Tibial nerve (tissue), 4 donors: ENCODE data around the gene TOX2. TPM values are rescaled to one million over a fixed set of nuclear protein-coding genes. Genes with fewer than 3 reads are reported as not detected.

Source experiments
- DNase-seq, 2 donors: peaks; one replicate each; pipeline ENCODE4 v3.0.0-alpha.2; 2019; ENCODE audit warnings: low spot score in 2 of 2
- H3K27ac ChIP-seq, 4 donors: fragments of 200-600 bp; sonication (generic) in 3 of 4; one replicate each; pipeline ENCODE4 v1.5.1; 2017 to 2019; ENCODE audit warnings: mild to moderate bottlenecking in 1 of 4
- H3K27me3 ChIP-seq, 2 donors: fragments of 200-600 bp; sonication (generic) in 1 of 2; one replicate each; pipeline versions ENCODE4 v1.5.1 to v1.6.0; 2017 to 2019
- H3K36me3 ChIP-seq, 3 donors: fragments of 200-600 bp; sonication (generic); one replicate each; pipeline ENCODE4 v1.5.1; 2018 to 2019
- H3K4me1 ChIP-seq, 4 donors: fragments of 200-600 bp; sonication (generic) in 3 of 4; one replicate each; pipeline ENCODE4 v1.5.1; 2017 to 2019
- H3K4me3 ChIP-seq, 4 donors: fragments of 200-600 bp; sonication (generic) in 3 of 4; one replicate each; pipeline ENCODE4 v1.5.1; 2017 to 2019; ENCODE audit warnings: mild to moderate bottlenecking in 1 of 4, moderate library complexity in 1 of 4
- H3K9me3 ChIP-seq, 4 donors: fragments of 200-600 bp; sonication (generic) in 3 of 4; one replicate each; pipeline ENCODE4 v1.5.1; 2017 to 2019
- EP300 ChIP-seq, 2 donors: sonication (generic); formaldehyde crosslinking; IDR thresholded peaks; one replicate each; pipeline ENCODE4 v1.6.1; 2017; ENCODE audit warnings: antibody characterized with exemption in 2 of 2, mild to moderate bottlenecking in 1 of 2
- POLR2A ChIP-seq, 2 donors: fragments of 450-650 bp; IDR thresholded peaks; one replicate each; pipeline ENCODE4 v1.6.1; 2017; ENCODE audit warnings: antibody characterized with exemption in 2 of 2, mild to moderate bottlenecking in 2 of 2, moderate library complexity in 2 of 2
- WGBS, 2 donors: methylation state at CpG; one replicate each; pipeline ENCODE4 v1.1.5; 2018; 5-methylcytosine and 5-hydroxymethylcytosine counted together
- total RNA-seq, 4 donors: library from RNA; depleted of rRNA; stranded (reverse); fragments of >200 nt; gene quantifications; one replicate each; pipeline ENCODE4 v1.1.0, GENCODE V29; 2016
- TF ChIP-seq, protein P1 (sequence below), 5 experiments: fragments of 200-600 bp in 3 of 5; fragments of 450-650 bp in 2 of 5; sonication (generic) in 3 of 5; IDR thresholded peaks; one replicate each; pipeline ENCODE4 v1.5.1; 2016 to 2019; ENCODE audit warnings: antibody characterized with exemption in 5 of 5, mild to moderate bottlenecking in 3 of 5, moderate library complexity in 2 of 5

Gene TOX2
- total RNA-seq, 4 donors from 2014 or later = 1.3 to 3.3 (median 1.9) TPM

- Histone ChIP-seq H3K9me3 (no peaks in the 10 kb centered on the region), H3K4me1 (peaks cover 0 to 11% (median 5%) of the 10 kb centered on the region in 4 donors), H3K36me3 (no peaks in the 10 kb centered on the region), H3K27me3 (no peaks in the 10 kb centered on the region), H3K4me3 (no peak overlapping the region), H3K27ac (no peak overlapping the region)
- TF ChIP-seq EP300 (IDR thresholded peaks at IDR 0.05) (no peak), POLR2A (IDR thresholded peaks at IDR 0.05) (no peak)
- TF ChIP-seq, protein P1, sequence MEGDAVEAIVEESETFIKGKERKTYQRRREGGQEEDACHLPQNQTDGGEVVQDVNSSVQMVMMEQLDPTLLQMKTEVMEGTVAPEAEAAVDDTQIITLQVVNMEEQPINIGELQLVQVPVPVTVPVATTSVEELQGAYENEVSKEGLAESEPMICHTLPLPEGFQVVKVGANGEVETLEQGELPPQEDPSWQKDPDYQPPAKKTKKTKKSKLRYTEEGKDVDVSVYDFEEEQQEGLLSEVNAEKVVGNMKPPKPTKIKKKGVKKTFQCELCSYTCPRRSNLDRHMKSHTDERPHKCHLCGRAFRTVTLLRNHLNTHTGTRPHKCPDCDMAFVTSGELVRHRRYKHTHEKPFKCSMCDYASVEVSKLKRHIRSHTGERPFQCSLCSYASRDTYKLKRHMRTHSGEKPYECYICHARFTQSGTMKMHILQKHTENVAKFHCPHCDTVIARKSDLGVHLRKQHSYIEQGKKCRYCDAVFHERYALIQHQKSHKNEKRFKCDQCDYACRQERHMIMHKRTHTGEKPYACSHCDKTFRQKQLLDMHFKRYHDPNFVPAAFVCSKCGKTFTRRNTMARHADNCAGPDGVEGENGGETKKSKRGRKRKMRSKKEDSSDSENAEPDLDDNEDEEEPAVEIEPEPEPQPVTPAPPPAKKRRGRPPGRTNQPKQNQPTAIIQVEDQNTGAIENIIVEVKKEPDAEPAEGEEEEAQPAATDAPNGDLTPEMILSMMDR (IDR thresholded peaks at IDR 0.05) = no peak
- WGBS, 2 donors = 66 to 73% methylated on average over 9 of the region's 9 CpGs
- no peak for DNase-seq
Measured at GRCh38 chr20:43946659-43947315, 32.1 kb downstream of the TOX2 start.

GRCh38 chr20:43947316-43947710 lies 32.7 kb downstream of the TOX2 start:
- H3K27ac ChIP-seq = no peak overlapping the region
- peaks cover 0 to 9% (median 4%) of the 10 kb centered on the region in 4 donors for H3K4me1 ChIP-seq
- no peaks in the 10 kb centered on the region for H3K27me3 ChIP-seq
- 74 to 79% methylated on average over 6 of the region's 6 CpGs for WGBS, 2 donors
- H3K9me3 ChIP-seq = no peaks in the 10 kb centered on the region
- DNase-seq = no peak
- no peak for TF ChIP-seq POLR2A (IDR thresholded peaks at IDR 0.05)
- TF ChIP-seq EP300 (IDR thresholded peaks at IDR 0.05) = no peak
- TF ChIP-seq, protein P1 (IDR thresholded peaks at IDR 0.05) = no peak
- no peak overlapping the region for H3K4me3 ChIP-seq
- H3K36me3 ChIP-seq = no peaks in the 10 kb centered on the region

- Histone ChIP-seq H3K36me3 (no peaks in the 10 kb centered on the region), H3K4me1 (no peaks in the 10 kb centered on the region), H3K9me3 (no peaks in the 10 kb centered on the region), H3K27ac (no peak overlapping the region), H3K27me3 (no peaks in the 10 kb centered on the region), H3K4me3 (no peak overlapping the region)
- no peak for TF ChIP-seq EP300 (IDR thresholded peaks at IDR 0.05)
- TF ChIP-seq, protein P1 (IDR thresholded peaks at IDR 0.05) = no peak
- no peak for TF ChIP-seq POLR2A (IDR thresholded peaks at IDR 0.05)
- 59 to 88% methylated on average over 7 to 8 of the region's 8 CpGs for WGBS, 2 donors
- no peak for DNase-seq
Measured at GRCh38 chr20:43948455-43948854, 33.8 kb downstream of the TOX2 start.

DNA sequence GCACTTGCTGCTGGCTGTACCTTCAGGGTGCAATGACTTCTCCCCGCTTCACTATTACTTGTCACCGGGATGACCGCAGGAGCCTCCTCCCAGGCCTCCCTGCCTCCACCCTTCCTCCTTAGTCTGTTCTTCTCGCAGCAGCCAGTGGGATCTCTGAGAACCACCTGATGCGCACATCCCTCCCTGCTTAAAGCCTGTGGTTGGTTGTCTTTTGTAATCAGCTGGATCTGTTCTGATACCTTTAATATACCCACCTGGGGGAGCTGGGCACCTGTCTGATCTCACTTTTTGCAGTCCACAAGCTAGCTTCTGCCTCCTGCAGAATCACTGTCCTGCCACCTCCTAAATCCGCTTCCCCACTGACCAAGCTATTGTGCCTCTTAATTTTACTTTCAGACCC lies 34.6 kb downstream of the TOX2 start:
- H3K4me3 ChIP-seq = no peak overlapping the region
- H3K9me3 ChIP-seq = no peaks in the 10 kb centered on the region
- no peaks in the 10 kb centered on the region for H3K36me3 ChIP-seq
- H3K27me3 ChIP-seq = no peaks in the 10 kb centered on the region
- H3K4me1 ChIP-seq = peaks cover 0 to under 1% (median 0%) of the 10 kb centered on the region in 4 donors
- TF ChIP-seq EP300 (IDR thresholded peaks at IDR 0.05) (no peak), POLR2A (IDR thresholded peaks at IDR 0.05) (no peak)
- TF ChIP-seq, protein P1 (IDR thresholded peaks at IDR 0.05) = no peak
- 91 to 94% methylated on average over 6 of the region's 6 CpGs for WGBS, 2 donors
- no peak overlapping the region for H3K27ac ChIP-seq
- no peak for DNase-seq

- 65 to 73% methylated on average over 18 of the region's 18 CpGs for WGBS, 2 donors
- Histone ChIP-seq H3K9me3 (no peaks in the 10 kb centered on the region), H3K27me3 (no peaks in the 10 kb centered on the region), H3K36me3 (no peaks in the 10 kb centered on the region), H3K27ac (no peak overlapping the region), H3K4me1 (peaks cover 0 to 8% (median 3%) of the 10 kb centered on the region in 4 donors), H3K4me3 (no peak overlapping the region)
- DNase-seq = no peak
- TF ChIP-seq, protein P1 (IDR thresholded peaks at IDR 0.05) = no peak
Measured at GRCh38 chr20:43949741-43950618, 35.3 kb downstream of the TOX2 start.
